A549 (cell line): ENCODE measurements around the gene MVB12B. TPM values are rescaled to one million over a fixed set of nuclear protein-coding genes. Genes with fewer than 3 reads are reported as not detected.

ENCODE experiments used
- ATAC-seq, 2 experiments: fragments of 200-7000 bp in 1 of 2; fragments of >200 bp in 1 of 2; cut with Nextera tagmentation in 1 of 2; cut with Tn5 transposase in 1 of 2; 3 replicates each; pipeline versions ENCODE4 v1.8.0 to v1.9.1; 2018 to 2020; ENCODE audit warnings: mild to moderate bottlenecking in 1 of 2, moderate library complexity in 1 of 2
- CTCF ChIA-PET: fragments of 300-600 bp; sonication (Branson Sonifier 250); formaldehyde crosslinking; extraction: SDS; loops from one replicate; lab custom pipeline; 2021; ENCODE audit warnings: antibody characterized with exemption, inconsistent platforms; lab: Yijun Ruan, JAX
- POLR2A ChIA-PET: fragments of 350-600 bp; formaldehyde crosslinking; extraction: SDS; loops from one replicate; lab custom pipeline; 2021; ENCODE audit warnings: antibody characterized with exemption, inconsistent platforms; lab: Yijun Ruan, JAX
- DNase-seq, 2 experiments: peaks; one replicate each; pipeline versions ENCODE4 v3.0.0 to v3.0.0-alpha.2; 2011 to 2016; ENCODE audit warnings: low read depth in 1 of 2, low spot score in 1 of 2
- FAIRE-seq: peaks from 2 replicates; lab custom pipeline; 2011; peaks lifted over from hg19 to GRCh38; lab: Jason Lieb, UNC
- H3K27ac ChIP-seq, 2 experiments: fragments of >200 bp; sonication (Bioruptor Twin); formaldehyde crosslinking; 3 replicates each; pipeline ENCODE4 v1.5.1; 2016 to 2017
- H3K4me1 ChIP-seq: fragments of >200 bp; sonication (Bioruptor Twin); formaldehyde crosslinking; 3 replicates; pipeline ENCODE4 v1.6.1; 2016
- H3K4me2 ChIP-seq: fragments of >200 bp; sonication (Bioruptor Twin); formaldehyde crosslinking; 3 replicates; pipeline ENCODE4 v1.6.1; 2016
- H3K4me3 ChIP-seq: fragments of >200 bp; sonication (Bioruptor Twin); formaldehyde crosslinking; 3 replicates; pipeline ENCODE4 v1.5.1; 2016
- H3K9me3 ChIP-seq: fragments of >200 bp; sonication (Bioruptor Twin); formaldehyde crosslinking; 3 replicates; pipeline ENCODE4 v1.6.1; 2016
- BHLHE40 ChIP-seq: IDR thresholded peaks from 2 replicates; pipeline ENCODE4 v1.6.1; 2012; ENCODE audit warnings: low read depth, low read length, inconsistent platforms
- CHD2 ChIP-seq: fragments of 150-350 bp; IDR thresholded peaks from 2 replicates; pipeline ENCODE4 v1.6.1; 2014; ENCODE audit warnings: low read length; ENCODE audit not compliant: partially characterized antibody
- ESRRA ChIP-seq: fragments of 150-350 bp; IDR thresholded peaks from 2 replicates; pipeline ENCODE4 v1.6.1; 2014; ENCODE audit warnings: mild to moderate bottlenecking, low read length, borderline replicate concordance
- HOXA7 ChIP-seq: fragments of 250-450 bp; sonication (Bioruptor Pico); IDR thresholded peaks from 2 replicates; pipeline ENCODE4 v1.5.0; 2020; ENCODE audit warnings: mild to moderate bottlenecking, moderate library complexity
- HOXB13 ChIP-seq: fragments of 250-450 bp; sonication (Bioruptor Pico); IDR thresholded peaks from 2 replicates; pipeline ENCODE4 v1.5.0; 2020; ENCODE audit warnings: low read depth, mild to moderate bottlenecking, moderate library complexity
- HOXB5 ChIP-seq: fragments of 250-450 bp; sonication (Bioruptor Pico); IDR thresholded peaks from 2 replicates; pipeline ENCODE4 v1.5.0; 2020; ENCODE audit warnings: mild to moderate bottlenecking, moderate library complexity
- JUN ChIP-seq, 2 experiments: fragments of >200 bp; sonication (Bioruptor Twin); formaldehyde crosslinking; IDR thresholded peaks; 2 replicates in 1 of 2; 3 replicates in 1 of 2; pipeline ENCODE4 v1.6.1; 2016 to 2017
- KDM1A ChIP-seq: fragments of 200-600 bp; sonication (generic); IDR thresholded peaks from 2 replicates; pipeline ENCODE4 v1.6.1; 2016; ENCODE audit warnings: low read depth, mild to moderate bottlenecking
- MAFK ChIP-seq: fragments of 450-650 bp; IDR thresholded peaks from 2 replicates; pipeline ENCODE4 v1.6.1; 2014; ENCODE audit not compliant: partially characterized antibody
- MAZ ChIP-seq: fragments of 150-350 bp; IDR thresholded peaks from 2 replicates; pipeline ENCODE4 v1.6.1; 2014; ENCODE audit warnings: antibody characterized with exemption, low read depth, low read length, borderline replicate concordance
- MYC ChIP-seq: IDR thresholded peaks from 2 replicates; pipeline ENCODE4 v1.6.1; 2012; ENCODE audit warnings: mild to moderate bottlenecking, inconsistent platforms, low read length, improper control_type of control experiment, borderline replicate concordance
- NFE2L2 ChIP-seq: fragments of 150-350 bp; conservative IDR thresholded peaks from 2 replicates; pipeline ENCODE4 v1.6.1; 2014; ENCODE audit warnings: low read length
- NPAS2 ChIP-seq: fragments of 250-450 bp; sonication (Bioruptor Pico); IDR thresholded peaks from 2 replicates; pipeline ENCODE4 v1.8.0; 2022; ENCODE audit warnings: mild to moderate bottlenecking, moderate library complexity, borderline replicate concordance
- NR3C1 ChIP-seq: fragments of >200 bp; sonication (Bioruptor Twin); formaldehyde crosslinking; IDR thresholded peaks from 3 replicates; pipeline ENCODE4 v1.6.1; 2017
- POLR2A ChIP-seq: IDR thresholded peaks from 2 replicates; pipeline ENCODE4 v1.6.1; 2012; ENCODE audit warnings: mild to moderate bottlenecking, low read length
- POLR2AphosphoS2 ChIP-seq: conservative IDR thresholded peaks from 2 replicates; pipeline ENCODE4 v1.6.1; 2012; ENCODE audit warnings: low read length, improper control_type of control experiment, inconsistent platforms
- RARB ChIP-seq: fragments of 250-450 bp; sonication (Bioruptor Pico); IDR thresholded peaks from 2 replicates; pipeline ENCODE4 v1.8.0; 2021; ENCODE audit warnings: mild to moderate bottlenecking, moderate library complexity
- RCOR1 ChIP-seq: fragments of 150-350 bp; IDR thresholded peaks from 2 replicates; pipeline ENCODE4 v1.6.1; 2014; ENCODE audit warnings: antibody characterized with exemption, low read length, low read depth
- SREBF2 ChIP-seq: fragments of 450-650 bp; IDR thresholded peaks from 2 replicates; pipeline ENCODE4 v1.6.1; 2014; ENCODE audit warnings: mild to moderate bottlenecking, moderate library complexity
- TP53 ChIP-seq: fragments of 250-450 bp; sonication (Bioruptor Pico); IDR thresholded peaks from 2 replicates; pipeline ENCODE4 v1.5.0; 2021; ENCODE audit warnings: mild to moderate bottlenecking, moderate library complexity
- ZC3H11A ChIP-seq: fragments of 450-650 bp; IDR thresholded peaks from 2 replicates; pipeline ENCODE4 v1.6.1; 2014; ENCODE audit warnings: antibody characterized with exemption, mild to moderate bottlenecking
- WGBS: methylation state at CpG from one replicate; pipeline ENCODE4 v1.1.6; 2017; ENCODE audit errors: missing lambda C conversion rate; 5-methylcytosine and 5-hydroxymethylcytosine counted together
- polyA plus RNA-seq, 4 experiments: library from polyadenylated mRNA; depleted of rRNA in 3 of 4; stranded (reverse); fragments of >200 nt; fragmentation: RNase III in 1 of 4; extraction: RNeasy Plus Mini Kit Qiagen cat#74134 plus additional on column Dnase treatment in 1 of 4; gene quantifications; 2 replicates in 3 of 4; 3 replicates in 1 of 4; pipeline ENCODE4 v1.2.3, GENCODE V29; 2011 to 2017
- TF ChIP-seq, protein P1 (sequence below): IDR thresholded peaks from 2 replicates; pipeline ENCODE4 v1.6.1; 2012
- TF ChIP-seq, protein P2 (sequence below): fragments of 250-450 bp; sonication (Bioruptor Pico); IDR thresholded peaks from 2 replicates; pipeline ENCODE4 v1.5.0; 2021; ENCODE audit warnings: mild to moderate bottlenecking, moderate library complexity, borderline replicate concordance
- TF ChIP-seq, protein P3 (sequence below): fragments of 200-600 bp; sonication (generic); IDR thresholded peaks from 2 replicates; pipeline ENCODE4 v1.6.1; 2016; ENCODE audit warnings: antibody characterized with exemption, mild to moderate bottlenecking, moderate library complexity
- TF ChIP-seq, protein P4 (sequence below): fragments of 450-650 bp; IDR thresholded peaks from 2 replicates; pipeline ENCODE4 v1.6.1; 2014; ENCODE audit warnings: antibody characterized with exemption
- TF ChIP-seq, protein P5 (sequence below): fragments of 250-450 bp; sonication (Bioruptor Pico); IDR thresholded peaks from 2 replicates; pipeline ENCODE4 v1.5.0; 2020; ENCODE audit warnings: low read depth, mild to moderate bottlenecking, moderate library complexity
- TF ChIP-seq, protein P6 (sequence below): IDR thresholded peaks from 2 replicates; pipeline ENCODE4 v1.6.1; 2012

Gene MVB12B
- polyA plus RNA-seq, 2 of the 4 experiments (the other 2 are of a cell fraction): 4.6 to 5.9 TPM

DNA sequence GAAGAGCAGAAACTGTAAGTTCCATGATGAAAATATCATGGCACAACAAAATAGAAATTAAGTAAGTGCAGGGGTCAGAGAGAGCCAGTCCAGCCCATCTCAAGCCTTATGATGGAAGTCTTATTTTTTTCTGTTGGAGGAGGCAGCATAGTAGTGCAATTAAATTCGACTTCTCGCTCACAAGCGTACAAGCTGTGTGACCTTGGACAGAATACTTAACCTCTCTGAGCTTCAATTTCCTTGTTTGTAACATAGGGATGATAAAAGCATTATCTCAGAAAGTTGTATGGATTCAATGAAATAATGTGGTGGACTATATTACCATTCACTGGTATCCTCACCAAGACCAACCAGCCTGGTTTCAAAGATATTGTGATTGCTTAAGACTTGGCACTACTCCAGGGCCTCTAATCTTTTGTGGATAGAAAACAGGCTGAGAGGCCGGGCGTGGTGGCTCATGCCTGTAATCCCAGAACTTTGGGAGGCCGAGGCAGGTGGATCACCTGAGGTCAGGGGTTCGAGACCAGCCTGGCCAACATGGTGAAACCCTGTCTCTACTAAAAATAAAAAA is 26.8 kb upstream of the MVB12B start:
- POLR2A ChIA-PET: no interaction called here
- H3K9me3 ChIP-seq: no peaks in the 10 kb centered on the region
- DNase-seq (no peak), FAIRE-seq (no peak), ATAC-seq (no peak)
- no peak overlapping the region for H3K27ac ChIP-seq
- no peak overlapping the region for H3K4me2 ChIP-seq
- TF ChIP-seq MAFK (no peak), BHLHE40 (no peak), POLR2A (no peak), ZC3H11A (no peak), HOXB5 (CRISPR knock-in tag) (no peak), POLR2AphosphoS2 (no peak), TP53 (CRISPR knock-in tag) (no peak), NR3C1 (no peak), NFE2L2 (no peak), NPAS2 (CRISPR knock-in tag) (no peak), ESRRA (no peak), SREBF2 (no peak)
- TF ChIP-seq, protein P1, sequence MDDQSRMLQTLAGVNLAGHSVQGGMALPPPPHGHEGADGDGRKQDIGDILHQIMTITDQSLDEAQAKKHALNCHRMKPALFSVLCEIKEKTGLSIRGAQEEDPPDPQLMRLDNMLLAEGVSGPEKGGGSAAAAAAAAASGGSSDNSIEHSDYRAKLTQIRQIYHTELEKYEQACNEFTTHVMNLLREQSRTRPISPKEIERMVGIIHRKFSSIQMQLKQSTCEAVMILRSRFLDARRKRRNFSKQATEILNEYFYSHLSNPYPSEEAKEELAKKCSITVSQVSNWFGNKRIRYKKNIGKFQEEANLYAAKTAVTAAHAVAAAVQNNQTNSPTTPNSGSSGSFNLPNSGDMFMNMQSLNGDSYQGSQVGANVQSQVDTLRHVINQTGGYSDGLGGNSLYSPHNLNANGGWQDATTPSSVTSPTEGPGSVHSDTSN: no peak
- TF ChIP-seq, protein P2, sequence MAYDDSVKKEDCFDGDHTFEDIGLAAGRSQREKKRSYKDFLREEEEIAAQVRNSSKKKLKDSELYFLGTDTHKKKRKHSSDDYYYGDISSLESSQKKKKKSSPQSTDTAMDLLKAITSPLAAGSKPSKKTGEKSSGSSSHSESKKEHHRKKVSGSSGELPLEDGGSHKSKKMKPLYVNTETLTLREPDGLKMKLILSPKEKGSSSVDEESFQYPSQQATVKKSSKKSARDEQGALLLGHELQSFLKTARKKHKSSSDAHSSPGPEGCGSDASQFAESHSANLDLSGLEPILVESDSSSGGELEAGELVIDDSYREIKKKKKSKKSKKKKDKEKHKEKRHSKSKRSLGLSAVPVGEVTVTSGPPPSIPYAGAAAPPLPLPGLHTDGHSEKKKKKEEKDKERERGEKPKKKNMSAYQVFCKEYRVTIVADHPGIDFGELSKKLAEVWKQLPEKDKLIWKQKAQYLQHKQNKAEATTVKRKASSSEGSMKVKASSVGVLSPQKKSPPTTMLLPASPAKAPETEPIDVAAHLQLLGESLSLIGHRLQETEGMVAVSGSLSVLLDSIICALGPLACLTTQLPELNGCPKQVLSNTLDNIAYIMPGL (CRISPR knock-in tag): no peak
- TF ChIP-seq, protein P3, sequence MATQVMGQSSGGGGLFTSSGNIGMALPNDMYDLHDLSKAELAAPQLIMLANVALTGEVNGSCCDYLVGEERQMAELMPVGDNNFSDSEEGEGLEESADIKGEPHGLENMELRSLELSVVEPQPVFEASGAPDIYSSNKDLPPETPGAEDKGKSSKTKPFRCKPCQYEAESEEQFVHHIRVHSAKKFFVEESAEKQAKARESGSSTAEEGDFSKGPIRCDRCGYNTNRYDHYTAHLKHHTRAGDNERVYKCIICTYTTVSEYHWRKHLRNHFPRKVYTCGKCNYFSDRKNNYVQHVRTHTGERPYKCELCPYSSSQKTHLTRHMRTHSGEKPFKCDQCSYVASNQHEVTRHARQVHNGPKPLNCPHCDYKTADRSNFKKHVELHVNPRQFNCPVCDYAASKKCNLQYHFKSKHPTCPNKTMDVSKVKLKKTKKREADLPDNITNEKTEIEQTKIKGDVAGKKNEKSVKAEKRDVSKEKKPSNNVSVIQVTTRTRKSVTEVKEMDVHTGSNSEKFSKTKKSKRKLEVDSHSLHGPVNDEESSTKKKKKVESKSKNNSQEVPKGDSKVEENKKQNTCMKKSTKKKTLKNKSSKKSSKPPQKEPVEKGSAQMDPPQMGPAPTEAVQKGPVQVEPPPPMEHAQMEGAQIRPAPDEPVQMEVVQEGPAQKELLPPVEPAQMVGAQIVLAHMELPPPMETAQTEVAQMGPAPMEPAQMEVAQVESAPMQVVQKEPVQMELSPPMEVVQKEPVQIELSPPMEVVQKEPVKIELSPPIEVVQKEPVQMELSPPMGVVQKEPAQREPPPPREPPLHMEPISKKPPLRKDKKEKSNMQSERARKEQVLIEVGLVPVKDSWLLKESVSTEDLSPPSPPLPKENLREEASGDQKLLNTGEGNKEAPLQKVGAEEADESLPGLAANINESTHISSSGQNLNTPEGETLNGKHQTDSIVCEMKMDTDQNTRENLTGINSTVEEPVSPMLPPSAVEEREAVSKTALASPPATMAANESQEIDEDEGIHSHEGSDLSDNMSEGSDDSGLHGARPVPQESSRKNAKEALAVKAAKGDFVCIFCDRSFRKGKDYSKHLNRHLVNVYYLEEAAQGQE: no peak
- TF ChIP-seq, protein P4, sequence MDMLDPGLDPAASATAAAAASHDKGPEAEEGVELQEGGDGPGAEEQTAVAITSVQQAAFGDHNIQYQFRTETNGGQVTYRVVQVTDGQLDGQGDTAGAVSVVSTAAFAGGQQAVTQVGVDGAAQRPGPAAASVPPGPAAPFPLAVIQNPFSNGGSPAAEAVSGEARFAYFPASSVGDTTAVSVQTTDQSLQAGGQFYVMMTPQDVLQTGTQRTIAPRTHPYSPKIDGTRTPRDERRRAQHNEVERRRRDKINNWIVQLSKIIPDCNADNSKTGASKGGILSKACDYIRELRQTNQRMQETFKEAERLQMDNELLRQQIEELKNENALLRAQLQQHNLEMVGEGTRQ: no peak
- TF ChIP-seq, protein P5, sequence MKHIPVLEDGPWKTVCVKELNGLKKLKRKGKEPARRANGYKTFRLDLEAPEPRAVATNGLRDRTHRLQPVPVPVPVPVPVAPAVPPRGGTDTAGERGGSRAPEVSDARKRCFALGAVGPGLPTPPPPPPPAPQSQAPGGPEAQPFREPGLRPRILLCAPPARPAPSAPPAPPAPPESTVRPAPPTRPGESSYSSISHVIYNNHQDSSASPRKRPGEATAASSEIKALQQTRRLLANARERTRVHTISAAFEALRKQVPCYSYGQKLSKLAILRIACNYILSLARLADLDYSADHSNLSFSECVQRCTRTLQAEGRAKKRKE (CRISPR knock-in tag): no peak
- 59% methylated on average over 7 of the region's 7 CpGs for WGBS
- no peak overlapping the region for H3K4me3 ChIP-seq
- no peaks in the 10 kb centered on the region for H3K4me1 ChIP-seq
- CTCF ChIA-PET: interaction anchor here (10.2 to 14.9 kb wide), 2 partner anchors 97 to 192 kb away, joined by 84 to 198 read pairs; no protein-coding TSS in a partner anchor

DNA sequence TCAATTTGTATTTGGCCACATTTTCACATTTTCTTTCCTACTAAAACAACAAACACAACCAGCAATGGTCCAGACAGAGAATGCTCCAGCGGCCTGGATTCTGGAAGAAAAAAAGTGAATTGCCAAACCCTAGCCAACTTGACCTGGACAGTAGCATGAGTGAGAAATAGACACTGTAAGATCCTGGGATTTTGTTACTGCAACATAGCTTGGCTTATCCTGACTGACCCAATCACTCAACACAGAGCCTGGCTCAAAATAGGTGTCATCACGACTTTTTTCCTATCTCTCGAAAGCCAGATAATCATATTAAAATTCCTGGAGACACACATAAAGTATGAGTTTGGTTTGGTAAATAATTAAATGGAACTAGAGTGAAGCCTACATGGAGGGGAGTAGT is 25.4 kb upstream of the MVB12B start:
- H3K4me2 ChIP-seq: no peak overlapping the region
- no peak for DNase-seq
- TF ChIP-seq BHLHE40 (no peak), MYC (no peak), HOXA7 (CRISPR knock-in tag) (no peak), RARB (CRISPR knock-in tag) (no peak), JUN (IDR thresholded peaks at IDR 0.05) (no peak), NPAS2 (CRISPR knock-in tag) (no peak), TP53 (CRISPR knock-in tag) (no peak), HOXB13 (no peak), KDM1A (no peak), MAZ (no peak), MAFK (no peak), CHD2 (no peak), RCOR1 (no peak), NFE2L2 (no peak)
- TF ChIP-seq, protein P6, sequence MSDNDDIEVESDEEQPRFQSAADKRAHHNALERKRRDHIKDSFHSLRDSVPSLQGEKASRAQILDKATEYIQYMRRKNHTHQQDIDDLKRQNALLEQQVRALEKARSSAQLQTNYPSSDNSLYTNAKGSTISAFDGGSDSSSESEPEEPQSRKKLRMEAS: no peak
- TF ChIP-seq, protein P5 (CRISPR knock-in tag): no peak
- no peak overlapping the region for H3K27ac ChIP-seq
- no peak for ATAC-seq
- no peaks in the 10 kb centered on the region for H3K9me3 ChIP-seq
- no peak overlapping the region for H3K4me3 ChIP-seq
- ChIA-PET POLR2A (no interaction called here), CTCF (interaction anchor here (0.9 to 14.9 kb wide), 18 partner anchors 8 to 893 kb away, joined by 3 to 198 read pairs (median 7); no protein-coding TSS in a partner anchor)
- WGBS: 82% methylated on average over 3 of the region's 3 CpGs
- H3K4me1 ChIP-seq: no peaks in the 10 kb centered on the region
- FAIRE-seq: no peak
